Natural killer cell (primary cell): ENCODE data around the gene PPIP5K2. TPM values are rescaled to one million over a fixed set of nuclear protein-coding genes. Genes with fewer than 3 reads are reported as not detected.

Experiments
- ATAC-seq, 3 donors: fragments of 150-1000 bp in 2 of 3; fragments of 200-7000 bp in 1 of 3; cut with Tn5 transposase; 1 replicate in 1 of 3; 2 replicates in 2 of 3; pipeline ENCODE4 v1.10.0; 2021; ENCODE audit warnings: mild to moderate bottlenecking in 2 of 3, moderate library complexity in 2 of 3
- DNase-seq, 2 donors: peaks; one replicate each; pipeline versions ENCODE4 v3.0.0 to v3.0.0-alpha.2; 2013 to 2021; ENCODE audit warnings: mixed read lengths in 1 of 2
- H3K27ac ChIP-seq: one replicate; pipeline ENCODE4 v1.5.1; 2013; ENCODE audit warnings: mild to moderate bottlenecking, low read length
- H3K27me3 ChIP-seq: one replicate; pipeline ENCODE4 v1.6.1; 2013; ENCODE audit warnings: low read length; ENCODE audit not compliant: control insufficient read depth, insufficient read depth
- H3K36me3 ChIP-seq: one replicate; pipeline ENCODE4 v1.6.1; 2013; ENCODE audit warnings: low read length; ENCODE audit not compliant: control insufficient read depth, insufficient read depth
- H3K4me1 ChIP-seq: one replicate; pipeline ENCODE4 v1.6.1; 2013; ENCODE audit warnings: low read length; ENCODE audit not compliant: control insufficient read depth, insufficient read depth
- H3K4me3 ChIP-seq: one replicate; pipeline ENCODE4 v1.5.1; 2013; ENCODE audit warnings: low read length
- H3K9me3 ChIP-seq: one replicate; pipeline ENCODE4 v1.6.1; 2013; ENCODE audit warnings: low read length; ENCODE audit not compliant: control insufficient read depth, insufficient read depth
- H3K27ac Mint-ChIP-seq, 2 donors: one replicate each; pipeline ENCODE4 v1.8.0; 2022; ENCODE audit warnings: mild to moderate bottlenecking in 2 of 2, mixed read lengths in 2 of 2, moderate library complexity in 1 of 2
- H3K27me3 Mint-ChIP-seq, 2 donors: one replicate each; pipeline ENCODE4 v1.8.0; 2022; ENCODE audit warnings: low read depth in 2 of 2, mixed read lengths in 2 of 2
- H3K36me3 Mint-ChIP-seq: one replicate; pipeline ENCODE4 v1.8.0; 2022; ENCODE audit warnings: mixed read lengths
- H3K4me1 Mint-ChIP-seq, 2 donors: one replicate each; pipeline ENCODE4 v1.8.0; 2022; ENCODE audit warnings: mixed read lengths in 2 of 2
- H3K4me3 Mint-ChIP-seq: one replicate; pipeline ENCODE4 v1.8.0; 2022; ENCODE audit warnings: mild to moderate bottlenecking, moderate library complexity, mixed read lengths
- H3K9me3 Mint-ChIP-seq, 2 donors: one replicate each; pipeline ENCODE4 v1.8.0; 2022; ENCODE audit warnings: mixed read lengths in 2 of 2
- WGBS: methylation state at CpG from one replicate; pipeline ENCODE4 v1.1.7; 2013; ENCODE audit warnings: missing lambda C conversion rate; ENCODE audit not compliant: insufficient coverage; 5-methylcytosine and 5-hydroxymethylcytosine counted together
- intact Hi-C: fragments of 100-400 bp; cut with micrococcal nuclease; formaldehyde crosslinking; loops from one replicate; pipeline ENCODE4 v1.14.2; 2022
- total RNA-seq, 4 donors: library from RNA; stranded (reverse); fragments of 120-200 nt in 1 of 4; gene quantifications; one replicate each; pipeline versions ENCODE4 v1.2.3 to v1.2.4, GENCODE V29; 2013 to 2022
- TF ChIP-seq, protein P1 (sequence below): fragments of 200-600 bp; IDR thresholded peaks from one replicate; pipeline ENCODE4 v1.8.0; 2022; ENCODE audit warnings: antibody characterized with exemption

Gene PPIP5K2
- total RNA-seq, 3 donors from 2014 or later (not counting 1 experiment from before 2014, with no cell fraction given) = 71.4 to 85.3 (median 72.8) TPM

DNA sequence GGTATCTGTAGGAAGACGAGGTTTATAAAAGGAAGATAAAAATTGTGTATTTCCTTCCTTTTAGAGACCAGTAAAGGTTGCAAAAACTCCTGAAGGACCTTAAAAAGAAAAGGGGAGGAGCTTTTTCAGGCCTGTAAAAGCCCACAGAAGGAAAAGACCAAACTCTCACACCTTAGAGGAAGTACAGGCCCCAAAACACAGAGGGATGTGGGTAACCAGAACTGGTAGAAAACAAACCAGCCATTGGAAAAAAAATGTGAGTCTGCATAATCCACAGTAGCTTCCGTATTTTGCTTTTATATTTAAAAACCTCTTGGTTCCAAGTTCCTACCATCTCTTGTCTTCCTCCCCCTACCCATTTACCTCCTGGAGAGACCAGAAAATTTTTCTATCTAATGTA, 8.6 kb upstream of the PPIP5K2 start:
- Histone ChIP-seq H3K27ac (peak overlapping the region; percentile 64), H3K27me3 (no peaks in the 10 kb centered on the region), H3K4me3 (no peak overlapping the region), H3K4me1 (no peaks in the 10 kb centered on the region), H3K9me3 (no peaks in the 10 kb centered on the region), H3K36me3 (peaks cover 5% of the 10 kb centered on the region)
- H3K4me3 Mint-ChIP-seq = peak overlapping the region; percentile 72
- TF ChIP-seq, protein P1, sequence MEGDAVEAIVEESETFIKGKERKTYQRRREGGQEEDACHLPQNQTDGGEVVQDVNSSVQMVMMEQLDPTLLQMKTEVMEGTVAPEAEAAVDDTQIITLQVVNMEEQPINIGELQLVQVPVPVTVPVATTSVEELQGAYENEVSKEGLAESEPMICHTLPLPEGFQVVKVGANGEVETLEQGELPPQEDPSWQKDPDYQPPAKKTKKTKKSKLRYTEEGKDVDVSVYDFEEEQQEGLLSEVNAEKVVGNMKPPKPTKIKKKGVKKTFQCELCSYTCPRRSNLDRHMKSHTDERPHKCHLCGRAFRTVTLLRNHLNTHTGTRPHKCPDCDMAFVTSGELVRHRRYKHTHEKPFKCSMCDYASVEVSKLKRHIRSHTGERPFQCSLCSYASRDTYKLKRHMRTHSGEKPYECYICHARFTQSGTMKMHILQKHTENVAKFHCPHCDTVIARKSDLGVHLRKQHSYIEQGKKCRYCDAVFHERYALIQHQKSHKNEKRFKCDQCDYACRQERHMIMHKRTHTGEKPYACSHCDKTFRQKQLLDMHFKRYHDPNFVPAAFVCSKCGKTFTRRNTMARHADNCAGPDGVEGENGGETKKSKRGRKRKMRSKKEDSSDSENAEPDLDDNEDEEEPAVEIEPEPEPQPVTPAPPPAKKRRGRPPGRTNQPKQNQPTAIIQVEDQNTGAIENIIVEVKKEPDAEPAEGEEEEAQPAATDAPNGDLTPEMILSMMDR = no peak
- H3K27me3 Mint-ChIP-seq = no peaks in the 10 kb centered on the region
- intact Hi-C loops = no loop called here
- peaks cover 0 to 3% of the 10 kb centered on the region in 2 donors for H3K9me3 Mint-ChIP-seq
- WGBS = 25% methylated on average over 2 of the region's 2 CpGs
- peak in 1 of 2 donors; percentile 60 for DNase-seq
- peak; percentile 64 to 84 (median 78) for ATAC-seq
- H3K4me1 Mint-ChIP-seq = peaks cover 25 to 26% of the 10 kb centered on the region in 2 donors
- H3K27ac Mint-ChIP-seq = peak overlapping the region; percentile 90 to 91
- no peaks in the 10 kb centered on the region for H3K36me3 Mint-ChIP-seq

DNA sequence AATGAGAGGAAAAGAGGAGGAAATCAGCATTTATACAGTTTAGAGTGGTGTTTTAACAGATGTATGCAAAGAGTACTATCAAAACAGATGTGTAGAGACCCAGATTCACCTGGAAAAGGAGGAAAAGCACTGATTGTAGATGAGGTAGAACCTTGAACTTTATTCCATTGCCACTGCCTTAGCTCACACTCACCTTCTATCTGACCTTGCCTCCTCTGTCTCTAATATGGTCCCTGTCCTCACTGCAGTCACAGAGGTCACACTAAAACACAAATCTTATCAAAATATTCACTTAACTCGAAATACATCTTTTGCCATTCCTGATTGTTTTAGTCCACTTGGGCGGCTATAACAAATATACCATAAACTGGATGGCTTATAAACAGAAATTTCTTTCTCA, 7.2 kb upstream of the PPIP5K2 start:
- H3K4me1 Mint-ChIP-seq = peaks cover 25 to 26% of the 10 kb centered on the region in 2 donors
- ATAC-seq = no peak
- peaks cover 0 to 3% of the 10 kb centered on the region in 2 donors for H3K9me3 Mint-ChIP-seq
- Histone ChIP-seq H3K27ac (no peak overlapping the region), H3K4me1 (no peaks in the 10 kb centered on the region), H3K27me3 (no peaks in the 10 kb centered on the region), H3K4me3 (no peak overlapping the region), H3K9me3 (no peaks in the 10 kb centered on the region), H3K36me3 (no peaks in the 10 kb centered on the region)
- intact Hi-C loops = no loop called here
- H3K36me3 Mint-ChIP-seq = no peaks in the 10 kb centered on the region
- no peak for DNase-seq
- TF ChIP-seq, protein P1 = no peak
- H3K4me3 Mint-ChIP-seq = no peak overlapping the region
- H3K27me3 Mint-ChIP-seq = no peaks in the 10 kb centered on the region
- WGBS = 95% methylated on average over 2 of the region's 2 CpGs
- peak overlapping the region; percentile 90 to 91 for H3K27ac Mint-ChIP-seq

DNA sequence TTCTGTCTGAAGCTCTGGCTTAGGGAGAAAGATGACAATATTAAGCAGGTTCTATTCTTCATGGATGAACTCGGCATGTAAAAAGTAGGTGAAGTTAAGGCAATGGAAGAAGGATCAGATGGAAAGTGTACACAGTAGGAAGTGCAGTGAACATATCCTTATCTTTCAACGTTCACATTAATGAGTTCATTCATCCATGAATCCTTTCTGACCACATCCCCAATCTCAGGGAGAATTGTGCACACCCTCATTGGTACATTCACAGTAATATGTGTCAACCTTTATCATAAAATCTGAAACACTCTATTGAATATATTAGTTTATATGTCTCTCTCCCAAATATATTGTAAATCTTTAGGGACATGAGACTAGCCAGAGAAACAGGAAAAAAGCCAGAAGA, 5.7 kb upstream of the PPIP5K2 start:
- Mint-ChIP-seq H3K27ac (no peak overlapping the region), H3K36me3 (no peaks in the 10 kb centered on the region), H3K4me1 (peaks cover 37 to 39% of the 10 kb centered on the region in 2 donors), H3K9me3 (peaks cover 0 to 3% of the 10 kb centered on the region in 2 donors), H3K27me3 (no peaks in the 10 kb centered on the region), H3K4me3 (no peak overlapping the region)
- intact Hi-C loops = no loop called here
- Histone ChIP-seq H3K27ac (no peak overlapping the region), H3K9me3 (no peaks in the 10 kb centered on the region), H3K36me3 (no peaks in the 10 kb centered on the region), H3K27me3 (no peaks in the 10 kb centered on the region), H3K4me1 (no peaks in the 10 kb centered on the region), H3K4me3 (no peak overlapping the region)
- 71% methylated on average over 2 of the region's 2 CpGs for WGBS
- DNase-seq (no peak), ATAC-seq (no peak)
- TF ChIP-seq, protein P1 = no peak

DNA sequence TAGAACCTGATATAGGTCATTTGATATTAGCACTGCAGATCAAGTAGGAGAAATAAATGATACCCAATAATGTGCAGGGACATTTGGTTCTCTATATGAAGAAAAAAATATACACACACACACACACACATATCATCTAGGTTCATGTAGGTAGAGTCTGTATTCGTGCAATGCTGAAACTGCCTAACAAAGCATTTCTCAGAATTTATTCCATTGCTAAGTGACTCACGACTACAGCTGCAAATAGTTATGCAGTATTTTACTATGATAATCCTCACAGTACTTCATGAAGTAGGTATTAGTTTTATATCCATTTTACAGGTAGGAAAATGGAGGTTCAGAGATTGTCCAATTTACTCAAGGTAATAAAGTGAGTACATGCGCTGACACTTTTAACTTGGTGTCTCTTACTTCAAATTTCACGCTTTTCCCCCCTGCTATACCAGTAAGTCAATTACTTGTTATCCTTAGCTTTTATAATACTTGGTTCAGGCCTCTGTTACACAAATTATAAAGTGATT, 2.6 kb upstream of the PPIP5K2 start:
- H3K36me3 ChIP-seq = no peaks in the 10 kb centered on the region
- no peaks in the 10 kb centered on the region for H3K9me3 Mint-ChIP-seq
- H3K27me3 Mint-ChIP-seq = no peaks in the 10 kb centered on the region
- ATAC-seq = no peak
- H3K27me3 ChIP-seq = no peaks in the 10 kb centered on the region
- TF ChIP-seq, protein P1 = no peak
- intact Hi-C loops = loop anchor here (5.0 kb wide), 1 partner anchor 820 kb away; the partner anchor contains the start of gene SLCO4C1
- no peak overlapping the region for H3K27ac ChIP-seq
- no peak for DNase-seq
- H3K4me3 ChIP-seq = no peak overlapping the region
- peaks cover 6% of the 10 kb centered on the region for H3K4me1 ChIP-seq
- no peaks in the 10 kb centered on the region for H3K36me3 Mint-ChIP-seq
- peaks cover 49 to 51% of the 10 kb centered on the region in 2 donors for H3K4me1 Mint-ChIP-seq
- 67% methylated on average over 1 of the region's 4 CpGs for WGBS
- no peak overlapping the region for H3K27ac Mint-ChIP-seq
- H3K9me3 ChIP-seq = no peaks in the 10 kb centered on the region
- H3K4me3 Mint-ChIP-seq = no peak overlapping the region
